ENCODE data around the gene TMEM63B.

GRCh38 chr6:44177691-44178423 lies 50.5 kb downstream of the TMEM63B start:
- TF ChIP-seq POLR2A (IDR thresholded peaks at IDR 0.05; ENCODE audit: low read length) (no peak), GATA1 (IDR thresholded peaks at IDR 0.05; ENCODE audit: low read depth, low read length) (no peak)
